Gastroesophageal sphincter (tissue), 4 donors: ENCODE measurements around the gene CACNA1A. TPM values are rescaled to one million over a fixed set of nuclear protein-coding genes. Genes with fewer than 3 reads are reported as not detected.

Experiments
- ATAC-seq: fragments of 150-250 bp; one replicate; pipeline ENCODE4 v1.9.1; 2016; ENCODE audit warnings: mild to moderate bottlenecking, moderate library complexity
- H3K27ac ChIP-seq, 4 donors: fragments of 200-600 bp; sonication (generic) in 3 of 4; 1 replicate in 3 of 4; 2 replicates in 1 of 4; pipeline ENCODE4 v1.5.1; 2016 to 2019
- H3K27me3 ChIP-seq: fragments of 200-600 bp; sonication (generic); one replicate; pipeline ENCODE4 v1.5.1; 2019
- H3K36me3 ChIP-seq, 2 donors: fragments of 200-600 bp; sonication (generic); one replicate each; pipeline ENCODE4 v1.5.1; 2019; ENCODE audit warnings: control low read depth in 1 of 2
- H3K4me1 ChIP-seq, 3 donors: fragments of 200-600 bp; sonication (generic); 1 replicate in 2 of 3; 2 replicates in 1 of 3; pipeline ENCODE4 v1.5.1; 2016 to 2019; ENCODE audit warnings: control low read depth in 2 of 3
- H3K4me3 ChIP-seq, 2 donors: fragments of 200-600 bp; sonication (generic); one replicate each; pipeline ENCODE4 v1.5.1; 2019; ENCODE audit warnings: mild to moderate bottlenecking in 1 of 2, moderate library complexity in 1 of 2
- H3K9me3 ChIP-seq, 3 donors: fragments of 200-600 bp; sonication (generic); one replicate each; pipeline ENCODE4 v1.5.1; 2017 to 2019; ENCODE audit warnings: control low read depth in 2 of 3
- EP300 ChIP-seq: sonication (generic); formaldehyde crosslinking; IDR thresholded peaks from one replicate; pipeline ENCODE4 v1.6.1; 2017; ENCODE audit warnings: antibody characterized with exemption, mild to moderate bottlenecking
- POLR2A ChIP-seq, 2 donors: fragments of 450-650 bp; IDR thresholded peaks; one replicate each; pipeline ENCODE4 v1.6.1; 2017; ENCODE audit warnings: antibody characterized with exemption in 2 of 2, mild to moderate bottlenecking in 2 of 2, moderate library complexity in 1 of 2
- POLR2AphosphoS5 ChIP-seq: sonication (generic); formaldehyde crosslinking; IDR thresholded peaks from one replicate; pipeline ENCODE4 v1.6.1; 2017; ENCODE audit warnings: antibody characterized with exemption
- WGBS, 2 donors: methylation state at CpG; one replicate each; pipeline ENCODE4 v1.1.5; 2018; ENCODE audit warnings: low coverage in 1 of 2; 5-methylcytosine and 5-hydroxymethylcytosine counted together
- total RNA-seq, 4 donors: library from RNA; depleted of rRNA; stranded (reverse); fragments of >200 nt; gene quantifications; one replicate each; pipeline ENCODE4 v1.1.0, GENCODE V29; 2016
- TF ChIP-seq, protein P1 (sequence below), 4 experiments: fragments of 200-600 bp in 2 of 4; fragments of 450-650 bp in 2 of 4; sonication (generic) in 1 of 4; IDR thresholded peaks; one replicate each; pipeline ENCODE4 v1.5.1; 2017 to 2019; ENCODE audit warnings: antibody characterized with exemption in 4 of 4, mild to moderate bottlenecking in 2 of 4, moderate library complexity in 2 of 4

CACNA1A gene
- total RNA-seq = 1 to 10 TPM in 1 of 4 donors, under 1 TPM in 2, not detected in 1; 0.54 to 1.3 (median 0.93) TPM

DNA sequence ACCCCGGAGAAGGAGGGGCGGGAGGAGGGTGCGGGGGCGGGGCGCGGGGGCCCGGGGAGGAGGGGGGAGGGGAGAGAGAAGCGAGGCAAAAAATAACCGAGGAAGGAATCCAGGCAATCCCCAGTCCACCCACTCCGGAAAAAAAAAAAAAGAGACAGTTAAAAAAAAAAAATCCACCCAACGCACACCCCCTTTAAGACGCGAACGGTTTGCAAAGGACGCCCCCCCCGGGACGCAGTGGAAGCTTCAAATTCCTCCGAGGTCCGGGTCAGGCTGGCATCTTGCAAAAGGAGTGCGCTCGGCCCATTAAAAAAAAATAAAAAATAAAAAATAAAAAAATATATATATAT is at the start of gene CACNA1A:
Gene CACNA1A, minus strand, starts transcription at position 9 of the 350 bp plus-strand sequence. CDS start 255 bp downstream, outside the sequence.
- no peak for ATAC-seq
- Histone ChIP-seq H3K9me3 (peaks cover 0 to 7% (median 0%) of the 10 kb centered on the region in 3 donors), H3K27me3 (peaks cover 95% of the 10 kb centered on the region), H3K4me1 (peaks cover 0 to 12% (median 6%) of the 10 kb centered on the region in 3 donors), H3K27ac (no peak within 1 kb of the TSS), H3K36me3 (no peaks in the 10 kb centered on the region), H3K4me3 (peak within 1 kb of the TSS in 1 of 2 donors; percentile 47)
- TF ChIP-seq EP300 = no peak
- TF ChIP-seq POLR2AphosphoS5 = no peak
- TF ChIP-seq, protein P1, sequence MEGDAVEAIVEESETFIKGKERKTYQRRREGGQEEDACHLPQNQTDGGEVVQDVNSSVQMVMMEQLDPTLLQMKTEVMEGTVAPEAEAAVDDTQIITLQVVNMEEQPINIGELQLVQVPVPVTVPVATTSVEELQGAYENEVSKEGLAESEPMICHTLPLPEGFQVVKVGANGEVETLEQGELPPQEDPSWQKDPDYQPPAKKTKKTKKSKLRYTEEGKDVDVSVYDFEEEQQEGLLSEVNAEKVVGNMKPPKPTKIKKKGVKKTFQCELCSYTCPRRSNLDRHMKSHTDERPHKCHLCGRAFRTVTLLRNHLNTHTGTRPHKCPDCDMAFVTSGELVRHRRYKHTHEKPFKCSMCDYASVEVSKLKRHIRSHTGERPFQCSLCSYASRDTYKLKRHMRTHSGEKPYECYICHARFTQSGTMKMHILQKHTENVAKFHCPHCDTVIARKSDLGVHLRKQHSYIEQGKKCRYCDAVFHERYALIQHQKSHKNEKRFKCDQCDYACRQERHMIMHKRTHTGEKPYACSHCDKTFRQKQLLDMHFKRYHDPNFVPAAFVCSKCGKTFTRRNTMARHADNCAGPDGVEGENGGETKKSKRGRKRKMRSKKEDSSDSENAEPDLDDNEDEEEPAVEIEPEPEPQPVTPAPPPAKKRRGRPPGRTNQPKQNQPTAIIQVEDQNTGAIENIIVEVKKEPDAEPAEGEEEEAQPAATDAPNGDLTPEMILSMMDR (IDR thresholded peaks at IDR 0.05) = no peak
- TF ChIP-seq POLR2A (IDR thresholded peaks at IDR 0.05) = no peak
- WGBS, 2 donors = 0% methylated on average over 11 to 12 of the region's 21 CpGs

DNA sequence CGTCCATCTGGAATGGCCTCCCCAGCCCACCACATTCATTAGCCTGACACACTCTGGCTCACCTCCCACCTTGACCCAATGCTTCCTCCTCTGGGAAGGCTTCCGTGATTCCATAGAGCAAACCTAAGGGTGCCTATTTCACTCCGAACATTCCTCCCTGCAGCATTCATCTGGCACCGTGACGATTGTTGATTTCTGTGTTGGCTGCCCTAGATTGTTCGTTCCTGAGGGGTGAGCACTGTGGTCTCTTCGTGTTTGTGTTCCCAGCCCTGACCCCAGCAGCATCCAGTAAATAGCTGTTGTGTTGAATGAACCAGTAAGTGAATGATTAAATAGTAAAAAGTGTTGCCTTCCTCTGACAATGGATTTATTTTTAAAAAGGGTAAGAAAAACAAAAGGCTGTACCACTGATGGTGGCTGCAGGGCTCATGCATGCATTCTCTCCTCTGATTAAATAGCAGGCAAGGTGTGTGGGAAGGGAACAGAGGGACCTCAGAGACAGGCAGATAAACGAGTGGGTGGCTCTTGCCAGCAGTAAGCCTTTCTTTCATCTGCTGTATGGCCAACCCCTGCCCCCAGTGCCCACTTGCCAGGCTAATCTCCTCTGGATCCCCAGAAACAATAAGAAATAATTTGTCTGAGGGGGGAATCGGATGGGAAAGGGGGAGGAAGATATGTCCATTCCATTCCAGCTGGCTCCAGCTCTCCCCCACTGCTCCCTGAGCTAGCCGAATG is 48.4 kb upstream of the CACNA1A start:
- H3K27ac ChIP-seq = no peak overlapping the region
- peaks cover 65% of the 10 kb centered on the region for H3K27me3 ChIP-seq
- 20 to 47% methylated on average over 1 to 10 of the region's 10 CpGs for WGBS, 2 donors
- peaks cover 0 to 4% (median 0%) of the 10 kb centered on the region in 3 donors for H3K9me3 ChIP-seq
- ATAC-seq = no peak
- H3K4me3 ChIP-seq = no peak overlapping the region
- H3K4me1 ChIP-seq = no peaks in the 10 kb centered on the region
- H3K36me3 ChIP-seq = no peaks in the 10 kb centered on the region
- TF ChIP-seq POLR2A (IDR thresholded peaks at IDR 0.05) (no peak), POLR2AphosphoS5 (no peak), EP300 (no peak)
- TF ChIP-seq, protein P1 (IDR thresholded peaks at IDR 0.05) = no peak

DNA sequence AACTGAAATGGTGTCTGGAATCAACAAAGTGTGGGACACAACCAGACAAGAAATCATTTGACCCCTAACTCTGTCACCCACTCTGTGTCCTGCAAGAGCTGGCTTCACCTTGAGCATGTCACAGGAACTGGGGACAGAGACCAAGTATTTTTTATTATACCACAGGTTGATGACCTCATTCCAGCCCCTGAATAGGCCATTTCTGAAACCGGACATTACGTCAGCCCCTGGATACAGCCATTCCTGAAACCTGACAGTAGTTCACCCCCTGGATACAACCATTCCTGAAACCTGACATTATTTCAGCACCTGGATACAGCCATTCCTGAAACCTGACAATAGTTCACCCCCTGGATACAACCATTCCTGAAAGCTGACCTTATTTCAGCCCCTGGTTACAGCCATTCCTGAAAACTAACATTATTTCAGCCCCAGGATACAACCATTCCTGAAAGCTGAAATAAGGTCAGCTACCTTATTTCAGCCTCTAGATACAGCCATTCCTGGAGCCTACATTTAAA is 47.7 kb upstream of the CACNA1A start:
- H3K4me1 ChIP-seq = no peaks in the 10 kb centered on the region
- 81 to 100% methylated on average over 1 to 2 of the region's 2 CpGs for WGBS, 2 donors

DNA sequence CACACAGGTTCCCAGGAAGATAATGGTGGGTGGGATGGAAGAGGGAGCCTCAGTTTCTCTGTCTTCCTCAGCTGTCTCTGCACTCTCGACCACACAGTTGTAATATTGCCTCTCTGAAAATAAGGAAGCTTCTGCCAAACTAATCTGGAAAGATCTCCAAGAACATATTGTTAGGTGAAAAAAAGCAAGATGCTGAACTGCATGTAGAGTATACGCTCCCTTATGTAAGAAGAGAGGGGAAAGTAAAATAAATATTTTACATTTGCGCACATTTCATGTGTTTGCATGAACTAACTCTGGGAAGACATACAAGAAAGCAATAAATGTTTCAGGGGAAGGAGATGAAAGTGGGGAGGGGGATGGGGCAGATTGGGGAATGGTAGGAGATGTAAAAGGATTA is 41.9 kb upstream of the CACNA1A start:
- Histone ChIP-seq H3K4me3 (no peak overlapping the region), H3K27me3 (peaks cover 48% of the 10 kb centered on the region), H3K9me3 (peaks cover 0 to 16% (median 0%) of the 10 kb centered on the region in 3 donors), H3K4me1 (no peaks in the 10 kb centered on the region), H3K27ac (no peak overlapping the region), H3K36me3 (no peaks in the 10 kb centered on the region)
- 51 to 80% methylated on average over 3 of the region's 3 CpGs for WGBS, 2 donors
- TF ChIP-seq EP300 = no peak
- ATAC-seq = no peak

More for the DNA sequence above, 47.7 kb upstream of the CACNA1A start:
- no peak overlapping the region for H3K4me3 ChIP-seq
- H3K27me3 ChIP-seq = peaks cover 67% of the 10 kb centered on the region
- no peak overlapping the region for H3K27ac ChIP-seq
- TF ChIP-seq EP300 (no peak), POLR2AphosphoS5 (no peak), POLR2A (IDR thresholded peaks at IDR 0.05) (no peak)
- TF ChIP-seq, protein P1 (IDR thresholded peaks at IDR 0.05) = no peak
- no peaks in the 10 kb centered on the region for H3K36me3 ChIP-seq
- H3K9me3 ChIP-seq = no peaks in the 10 kb centered on the region
- ATAC-seq = no peak

DNA sequence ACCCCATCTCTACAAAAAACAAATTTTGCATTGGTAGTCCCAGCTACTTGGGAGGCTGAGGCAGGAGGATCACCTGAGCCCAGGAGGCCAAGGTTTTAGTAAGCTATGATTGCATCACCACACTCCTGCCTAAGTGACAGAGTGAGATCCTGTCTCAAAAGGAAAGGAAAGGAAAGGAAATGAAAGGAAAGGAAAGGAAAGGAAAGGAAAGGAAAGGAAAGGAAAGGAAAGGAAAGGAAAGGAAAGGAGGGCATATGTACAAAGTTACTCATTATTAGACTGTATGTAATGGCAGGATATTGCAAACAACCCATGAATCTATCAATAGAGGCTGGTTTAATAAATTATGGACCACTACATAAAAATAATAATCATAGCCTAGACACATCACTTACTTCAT is 40.8 kb upstream of the CACNA1A start:
- ATAC-seq = no peak
- Histone ChIP-seq H3K27me3 (peaks cover 40% of the 10 kb centered on the region), H3K9me3 (peaks cover 0 to 16% (median 0%) of the 10 kb centered on the region in 3 donors), H3K36me3 (no peaks in the 10 kb centered on the region), H3K4me3 (no peak overlapping the region), H3K27ac (no peak overlapping the region), H3K4me1 (no peaks in the 10 kb centered on the region)
- TF ChIP-seq, protein P1 (IDR thresholded peaks at IDR 0.05) = no peak
- TF ChIP-seq POLR2AphosphoS5 (no peak), EP300 (no peak), POLR2A (IDR thresholded peaks at IDR 0.05) (no peak)
